MM.1S (cell line): Measurements from ENCODE around the gene NPNT.

Source experiments
- DNase-seq: peaks from one replicate; pipeline ENCODE4 v3.0.0-alpha.2; 2015
- H2AFZ ChIP-seq: fragments of 300-600 bp; sonication (generic); 2 replicates; pipeline ENCODE4 v1.6.0; 2016; ENCODE audit warnings: antibody characterized with exemption, low read length
- H3F3A ChIP-seq: fragments of 300-600 bp; sonication (generic); 2 replicates; pipeline ENCODE4 v1.6.1; 2016; ENCODE audit warnings: mild to moderate bottlenecking, antibody characterized with exemption, low read length, moderate library complexity, mixed read lengths; ENCODE audit not compliant: insufficient read depth
- H3K27ac ChIP-seq: fragments of 300-600 bp; sonication (generic); 2 replicates; pipeline ENCODE4 v1.5.1; 2016; ENCODE audit warnings: mild to moderate bottlenecking, low read length
- H3K27me3 ChIP-seq: fragments of 300-600 bp; sonication (generic); replicated peaks from 2 replicates; pipeline ENCODE4 v1.6.0; 2016; ENCODE audit warnings: low read length; ENCODE audit not compliant: insufficient read depth
- H3K36me3 ChIP-seq: fragments of 300-600 bp; sonication (generic); replicated peaks from 2 replicates; pipeline ENCODE4 v1.6.1; 2016; ENCODE audit warnings: mild to moderate bottlenecking, low read length, mixed read lengths; ENCODE audit not compliant: insufficient read depth
- H3K4me1 ChIP-seq: fragments of 300-600 bp; sonication (generic); 2 replicates; pipeline ENCODE4 v1.6.1; 2016; ENCODE audit warnings: low read length, mixed read lengths
- H3K4me2 ChIP-seq: fragments of 300-600 bp; sonication (generic); 2 replicates; pipeline ENCODE4 v1.6.0; 2016; ENCODE audit warnings: low read depth, low read length
- H3K4me3 ChIP-seq: fragments of 300-600 bp; sonication (generic); 2 replicates; pipeline ENCODE4 v1.5.1; 2016; ENCODE audit warnings: low read length, mixed read lengths
- H3K79me2 ChIP-seq: fragments of 300-600 bp; sonication (generic); 2 replicates; pipeline ENCODE4 v1.6.1; 2016; ENCODE audit warnings: mixed run types, low read length, mixed read lengths
- H3K9ac ChIP-seq: fragments of 300-600 bp; sonication (generic); 2 replicates; pipeline ENCODE4 v1.6.1; 2016; ENCODE audit warnings: low read length, mixed read lengths
- H3K9me2 ChIP-seq: fragments of 300-600 bp; sonication (generic); replicated peaks from 2 replicates; pipeline ENCODE4 v1.6.1; 2016; ENCODE audit warnings: mild to moderate bottlenecking, low read length, mixed read lengths; ENCODE audit not compliant: insufficient read depth
- H3K9me3 ChIP-seq: fragments of 300-600 bp; sonication (generic); replicated peaks from 2 replicates; pipeline ENCODE4 v1.6.1; 2016; ENCODE audit warnings: mild to moderate bottlenecking, low read length, mixed read lengths; ENCODE audit not compliant: insufficient read depth
- H4K20me1 ChIP-seq: fragments of 300-600 bp; sonication (generic); 2 replicates; pipeline ENCODE4 v1.6.1; 2016; ENCODE audit warnings: mild to moderate bottlenecking, low read length, moderate library complexity, mixed read lengths; ENCODE audit not compliant: insufficient read depth
- CTCF ChIP-seq: fragments of 300-600 bp; sonication (generic); IDR thresholded peaks from 2 replicates; pipeline ENCODE4 v1.5.1; 2016; ENCODE audit warnings: antibody characterized with exemption, low read length, mixed read lengths
- EZH2 ChIP-seq: fragments of 300-600 bp; sonication (generic); optimal IDR thresholded peaks from 2 replicates; pipeline ENCODE3; 2017; ENCODE audit warnings: low read depth, mild to moderate bottlenecking, antibody characterized with exemption, low read length, mixed read lengths
- EZH2phosphoT487 ChIP-seq: fragments of 300-600 bp; sonication (generic); IDR thresholded peaks from 2 replicates; pipeline ENCODE4 v1.6.1; 2018; ENCODE audit warnings: antibody characterized with exemption, low read length

NPNT gene

GRCh38 chr4:105917171-105917685 is 22.0 kb downstream of the NPNT start:
- no peaks in the 10 kb centered on the region for H3F3A ChIP-seq

GRCh38 chr4:105921301-105921700 is 26.0 kb downstream of the NPNT start:
- no peaks in the 10 kb centered on the region for H4K20me1 ChIP-seq
- DNase-seq: no peak
- H3K27ac ChIP-seq: no peak overlapping the region

More at GRCh38 chr4:105917171-105917685, 22.0 kb downstream of the NPNT start:
- Histone ChIP-seq H3K4me3 (no peak overlapping the region), H3K9me3 (no peaks in the 10 kb centered on the region), H3K4me1 (no peaks in the 10 kb centered on the region), H3K4me2 (no peak overlapping the region), H3K36me3 (no peaks in the 10 kb centered on the region), H3K9me2 (no peaks in the 10 kb centered on the region), H3K79me2 (no peaks in the 10 kb centered on the region), H2AFZ (no peak overlapping the region), H3K27me3 (no peaks in the 10 kb centered on the region), H4K20me1 (no peaks in the 10 kb centered on the region), H3K9ac (no peak overlapping the region), H3K27ac (no peak overlapping the region)
- no peak for TF ChIP-seq EZH2
- TF ChIP-seq CTCF: no peak
- no peak for TF ChIP-seq EZH2phosphoT487
- DNase-seq: no peak

DNA sequence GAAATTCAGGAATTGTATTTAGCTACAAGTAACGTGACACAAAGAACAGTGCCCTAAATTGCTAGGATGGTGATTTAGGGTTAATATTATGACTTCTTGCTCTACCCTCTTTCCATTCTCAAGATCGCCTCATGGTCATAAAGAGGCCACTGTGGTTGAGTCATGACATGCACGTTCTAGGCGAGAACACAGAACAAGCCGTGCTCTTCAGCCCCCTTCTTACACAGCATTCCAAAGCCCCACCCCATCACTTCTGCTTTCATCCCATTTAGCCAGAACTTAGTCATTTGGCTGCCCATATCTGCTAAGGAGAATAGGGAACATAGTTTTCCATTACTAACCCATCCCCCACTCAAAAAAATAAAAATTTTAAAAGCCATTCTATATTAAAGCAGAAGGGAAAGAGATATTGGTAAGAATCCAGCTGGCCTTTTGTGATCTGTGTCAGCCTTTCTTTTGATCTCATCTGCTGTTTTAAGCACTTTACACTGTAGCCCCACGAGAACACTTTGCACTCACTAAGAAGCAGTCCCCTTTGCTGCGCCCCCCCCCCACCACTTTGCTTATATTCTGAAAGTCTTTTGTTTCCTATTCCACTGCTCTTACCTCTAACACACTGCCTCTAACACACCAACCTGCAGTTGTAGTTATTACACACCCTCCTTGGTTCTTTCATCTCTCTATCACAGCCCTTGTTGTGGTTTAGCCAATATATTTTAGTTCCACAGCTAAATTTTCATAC is 28.4 kb downstream of the NPNT start:
- Histone ChIP-seq H3K4me3 (no peak overlapping the region), H3K4me1 (no peaks in the 10 kb centered on the region), H4K20me1 (no peaks in the 10 kb centered on the region), H3K9me3 (no peaks in the 10 kb centered on the region), H3K9ac (no peak overlapping the region), H2AFZ (no peak overlapping the region), H3K9me2 (0 out of 2 replicates have a peak, but pooled peaks cover 2% of the 10 kb centered on the region), H3K79me2 (no peaks in the 10 kb centered on the region), H3K4me2 (no peak overlapping the region), H3K27ac (no peak overlapping the region), H3F3A (no peaks in the 10 kb centered on the region), H3K27me3 (no peaks in the 10 kb centered on the region), H3K36me3 (no peaks in the 10 kb centered on the region)
- no peak for TF ChIP-seq EZH2phosphoT487
- TF ChIP-seq EZH2: no peak
- no peak for TF ChIP-seq CTCF
- DNase-seq: no peak

More at GRCh38 chr4:105921301-105921700, 26.0 kb downstream of the NPNT start:
- TF ChIP-seq EZH2: no peak
- TF ChIP-seq EZH2phosphoT487: no peak
- no peak for TF ChIP-seq CTCF
- Histone ChIP-seq H3K4me3 (no peak overlapping the region), H3K4me1 (no peaks in the 10 kb centered on the region), H2AFZ (no peak overlapping the region), H3F3A (no peaks in the 10 kb centered on the region), H3K36me3 (no peaks in the 10 kb centered on the region), H3K4me2 (no peak overlapping the region), H3K9ac (no peak overlapping the region), H3K9me2 (0 out of 2 replicates have a peak, but pooled peaks cover 2% of the 10 kb centered on the region), H3K27me3 (no peaks in the 10 kb centered on the region), H3K9me3 (no peaks in the 10 kb centered on the region), H3K79me2 (no peaks in the 10 kb centered on the region)
